HG03378 (cell line): ENCODE measurements around the gene APRT.

ENCODE experiments used
- ATAC-seq: cut with Tn5 transposase; IDR thresholded peaks from one replicate; pipeline ENCODE4 v1.9.1; 2021; ENCODE audit warnings: mild to moderate bottlenecking, moderate library complexity; ENCODE audit not compliant: unreplicated experiment

The APRT gene

DNA sequence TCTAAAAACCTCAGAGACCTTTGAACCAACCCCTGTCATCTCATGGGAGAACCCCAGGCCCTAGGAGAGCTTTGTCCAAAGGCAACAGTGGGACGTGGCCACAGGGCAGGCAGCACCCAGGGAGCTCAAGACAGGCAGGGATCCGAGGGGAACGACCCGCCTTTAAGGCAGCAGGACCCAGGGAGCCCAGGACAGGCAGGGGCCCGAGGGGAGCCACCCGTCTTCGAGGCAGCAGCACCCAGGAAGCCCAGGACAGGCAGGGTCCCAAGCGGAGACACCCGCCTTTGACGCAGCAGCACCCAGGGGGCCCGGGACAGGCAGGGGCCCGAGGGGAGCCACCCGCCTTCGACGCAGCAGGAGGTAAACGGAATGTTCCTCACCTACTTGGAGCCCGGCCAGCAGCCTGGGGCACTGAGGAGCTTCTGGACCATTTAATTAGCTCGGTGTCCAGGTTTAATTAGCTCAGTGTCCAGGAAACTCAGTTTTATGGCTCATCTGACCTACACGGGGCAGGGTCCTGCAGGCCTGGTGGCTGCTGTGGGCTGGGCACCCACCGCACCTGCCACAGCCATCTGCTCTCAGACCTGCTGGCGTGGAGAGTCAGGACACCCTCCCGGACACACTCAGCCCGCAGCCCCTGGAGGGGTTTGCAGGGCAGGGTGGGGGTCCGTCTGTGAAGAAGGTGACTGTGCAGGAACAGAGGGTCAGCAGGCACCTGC lies 51.1 kb downstream of the APRT start:
- no peak for ATAC-seq

DNA sequence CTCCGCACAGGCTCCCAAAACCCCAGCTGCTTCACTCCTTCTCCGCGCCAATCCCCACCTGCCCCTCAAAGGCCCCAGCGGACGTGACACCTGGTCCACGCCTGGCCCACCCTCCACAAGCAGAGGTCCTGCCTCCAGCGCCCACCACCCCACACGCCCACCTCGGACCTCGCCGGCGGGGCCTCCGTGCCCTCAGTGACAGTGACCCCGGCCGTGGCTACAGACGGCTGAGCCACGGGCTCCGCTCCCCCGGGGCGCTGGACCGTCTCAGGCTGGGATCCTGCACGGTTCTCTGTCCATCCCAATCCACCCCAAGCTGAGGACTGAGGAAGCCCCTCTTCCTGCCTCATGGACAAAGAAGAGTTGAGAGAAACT lies 51.8 kb downstream of the APRT start:
- no peak for ATAC-seq
